ENCODE results near the gene CX3CL1.
"Not testable (repeated sequence)": the region's sequence is repeated elsewhere in the genome, so short reads cannot be mapped to it uniquely, and the experiment has no call there.

Gene CX3CL1

GRCh38 chr16:57391708-57392107, 19.4 kb downstream of the CX3CL1 start:
- no peak overlapping the region for H3K4me3 ChIP-seq (replicated peaks; ENCODE audit: low read depth, low read length)
- no peaks in the 10 kb centered on the region for H3K27me3 ChIP-seq (replicated peaks; ENCODE audit: control insufficient read depth, insufficient read depth, low read length)
- DNase-seq (ENCODE audit: extremely low read depth, insufficient read length), result no peak
- TF ChIP-seq CTCF (IDR thresholded peaks at IDR 0.05; ENCODE audit: insufficient read depth, low read length, poor library complexity, severe bottlenecking), result no peak
- no peaks in the 10 kb centered on the region for H3K36me3 ChIP-seq (ENCODE audit: control insufficient read depth, insufficient read depth, low read length)

GRCh38 chr16:57392694-57393093, 20.4 kb downstream of the CX3CL1 start:
- Histone ChIP-seq H3K36me3 (ENCODE audit: control insufficient read depth, insufficient read depth, low read length) (no peaks in the 10 kb centered on the region), H3K27me3 (replicated peaks; ENCODE audit: control insufficient read depth, insufficient read depth, low read length) (no peaks in the 10 kb centered on the region), H3K4me3 (replicated peaks; ENCODE audit: low read depth, low read length) (no peak overlapping the region)
- no peak for TF ChIP-seq CTCF (IDR thresholded peaks at IDR 0.05; ENCODE audit: insufficient read depth, low read length, poor library complexity, severe bottlenecking)
- DNase-seq (ENCODE audit: extremely low read depth, insufficient read length), result no peak

GRCh38 chr16:57394444-57394843, 22.2 kb downstream of the CX3CL1 start:
- no peak overlapping the region for H3K4me3 ChIP-seq (replicated peaks; ENCODE audit: low read depth, low read length)
- TF ChIP-seq CTCF (IDR thresholded peaks at IDR 0.05; ENCODE audit: insufficient read depth, low read length, poor library complexity, severe bottlenecking), result no peak
- no peaks in the 10 kb centered on the region for H3K27me3 ChIP-seq (replicated peaks; ENCODE audit: control insufficient read depth, insufficient read depth, low read length)
- DNase-seq (ENCODE audit: extremely low read depth, insufficient read length), result no peak
- no peaks in the 10 kb centered on the region for H3K36me3 ChIP-seq (ENCODE audit: control insufficient read depth, insufficient read depth, low read length)

- Histone ChIP-seq H3K36me3 (ENCODE audit: control insufficient read depth, insufficient read depth, low read length) (no peaks in the 10 kb centered on the region), H3K4me3 (replicated peaks; ENCODE audit: low read depth, low read length) (no peak overlapping the region), H3K27me3 (replicated peaks; ENCODE audit: control insufficient read depth, insufficient read depth, low read length) (no peaks in the 10 kb centered on the region)
- no peak for DNase-seq (ENCODE audit: extremely low read depth, insufficient read length)
- no peak for TF ChIP-seq CTCF (IDR thresholded peaks at IDR 0.05; ENCODE audit: insufficient read depth, low read length, poor library complexity, severe bottlenecking)
Observed at GRCh38 chr16:57395026-57395425, 22.7 kb downstream of the CX3CL1 start.

GRCh38 chr16:57396786-57397185, 24.5 kb downstream of the CX3CL1 start:
- Histone ChIP-seq H3K27me3 (replicated peaks; ENCODE audit: control insufficient read depth, insufficient read depth, low read length) (no peaks in the 10 kb centered on the region), H3K4me3 (replicated peaks; ENCODE audit: low read depth, low read length) (no peak overlapping the region), H3K36me3 (ENCODE audit: control insufficient read depth, insufficient read depth, low read length) (no peaks in the 10 kb centered on the region)
- TF ChIP-seq CTCF (IDR thresholded peaks at IDR 0.05; ENCODE audit: insufficient read depth, low read length, poor library complexity, severe bottlenecking), result no peak
- DNase-seq (ENCODE audit: extremely low read depth, insufficient read length), result no peak

GRCh38 chr16:57397493-57397892, 25.2 kb downstream of the CX3CL1 start:
- not testable (repeated sequence) for H3K36me3 ChIP-seq (ENCODE audit: control insufficient read depth, insufficient read depth, low read length); H3K27me3 ChIP-seq (replicated peaks; ENCODE audit: control insufficient read depth, insufficient read depth, low read length); H3K4me3 ChIP-seq (replicated peaks; ENCODE audit: low read depth, low read length); DNase-seq (ENCODE audit: extremely low read depth, insufficient read length)

Measured in GM06990 (cell line).